ENCODE data around the gene S100A13.

DNA sequence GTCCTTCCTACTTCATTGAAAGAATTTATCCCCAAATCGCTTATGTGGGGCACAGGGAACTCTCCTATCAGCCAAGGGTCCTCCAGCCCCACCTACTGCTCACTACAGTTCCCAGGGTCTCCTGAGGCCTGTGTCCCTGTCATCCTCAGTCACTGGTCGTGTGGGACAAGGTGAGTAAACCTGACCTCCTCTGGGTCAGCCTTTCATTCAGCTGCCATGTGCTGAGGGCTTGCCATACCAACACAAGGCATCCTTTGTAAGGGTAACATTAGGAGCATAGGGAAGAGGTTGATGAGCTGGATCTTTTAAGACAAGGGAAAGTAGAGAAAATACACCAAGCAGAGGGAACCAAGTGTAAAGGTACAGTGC, 20.0 kb upstream of the S100A13 start:
- TF ChIP-seq, protein P1, sequence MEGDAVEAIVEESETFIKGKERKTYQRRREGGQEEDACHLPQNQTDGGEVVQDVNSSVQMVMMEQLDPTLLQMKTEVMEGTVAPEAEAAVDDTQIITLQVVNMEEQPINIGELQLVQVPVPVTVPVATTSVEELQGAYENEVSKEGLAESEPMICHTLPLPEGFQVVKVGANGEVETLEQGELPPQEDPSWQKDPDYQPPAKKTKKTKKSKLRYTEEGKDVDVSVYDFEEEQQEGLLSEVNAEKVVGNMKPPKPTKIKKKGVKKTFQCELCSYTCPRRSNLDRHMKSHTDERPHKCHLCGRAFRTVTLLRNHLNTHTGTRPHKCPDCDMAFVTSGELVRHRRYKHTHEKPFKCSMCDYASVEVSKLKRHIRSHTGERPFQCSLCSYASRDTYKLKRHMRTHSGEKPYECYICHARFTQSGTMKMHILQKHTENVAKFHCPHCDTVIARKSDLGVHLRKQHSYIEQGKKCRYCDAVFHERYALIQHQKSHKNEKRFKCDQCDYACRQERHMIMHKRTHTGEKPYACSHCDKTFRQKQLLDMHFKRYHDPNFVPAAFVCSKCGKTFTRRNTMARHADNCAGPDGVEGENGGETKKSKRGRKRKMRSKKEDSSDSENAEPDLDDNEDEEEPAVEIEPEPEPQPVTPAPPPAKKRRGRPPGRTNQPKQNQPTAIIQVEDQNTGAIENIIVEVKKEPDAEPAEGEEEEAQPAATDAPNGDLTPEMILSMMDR (conservative IDR thresholded peaks at IDR 0.05; ENCODE audit: low read depth, low read length) = no peak
- TF ChIP-seq EZH2 (IDR thresholded peaks at IDR 0.05; ENCODE audit: low read length, unreplicated experiment) (no peak), EZH2phosphoT487 (IDR thresholded peaks at IDR 0.05; ENCODE audit: borderline replicate concordance, low read length) (no peak)

Measured in PC-3 (cell line).